ENCODE results near the gene TYMP. TPM values are rescaled to one million over a fixed set of nuclear protein-coding genes. Genes with fewer than 3 reads are reported as not detected.

The TYMP gene
- total and polyA plus RNA-seq, 10 of the 15 experiments (the other 5 are each of a cell fraction or from before 2014, with no cell fraction given), result 0.42 to 57.8 (median 24.6) TPM

DNA sequence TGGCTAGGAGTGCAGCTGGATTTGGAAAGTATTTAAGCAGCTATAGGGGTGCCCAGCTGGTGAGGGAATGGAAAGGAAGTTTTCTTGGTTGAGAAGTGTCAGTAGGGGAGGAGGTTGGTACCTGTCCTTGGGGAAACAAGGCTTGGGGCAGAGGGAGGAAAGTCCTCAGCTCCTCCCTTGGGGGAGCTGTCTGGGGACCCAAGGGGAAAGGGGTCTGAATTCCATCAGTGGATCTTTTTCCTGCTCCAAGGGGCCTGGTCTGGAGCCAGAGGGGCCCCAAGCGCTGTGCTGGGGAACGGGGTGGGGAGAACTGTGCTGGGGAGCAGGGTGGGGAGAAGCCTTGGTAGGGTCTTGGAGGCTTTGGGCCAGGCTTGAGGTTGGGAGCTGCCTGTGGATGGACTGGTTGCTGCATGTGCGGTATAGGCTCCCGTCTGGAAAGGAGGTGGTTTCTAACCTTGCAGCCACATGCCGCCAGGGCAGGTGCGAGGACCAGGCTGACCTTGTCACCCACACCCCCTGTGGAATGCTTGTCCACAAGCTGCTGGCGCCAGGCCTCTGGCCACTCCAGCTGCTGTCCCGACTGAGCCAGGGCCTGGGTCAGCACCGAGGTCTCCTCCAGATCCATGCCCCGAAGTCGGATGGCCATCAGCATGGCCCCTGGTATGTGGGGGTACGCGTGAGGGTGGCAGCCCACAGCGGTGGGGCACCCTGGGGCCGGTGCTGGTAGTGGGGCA lies 963 bp downstream of the TYMP start:
- POLR2A ChIA-PET, result interaction anchor here (1.4 to 6.5 kb wide), 8 partner anchors 9 to 94 kb away, joined by 3 to 232 read pairs (median 6); partner anchors contain the start of genes KLHDC7B, LMF2, NCAPH2 and SYCE3

More for the DNA sequence above, 963 bp downstream of the TYMP start:
- no peaks in the 10 kb centered on the region for H4K20me1 ChIP-seq (ENCODE audit: control insufficient read depth, insufficient read depth)
- BruUV-seq (replicated peaks), result no TSS peak
- in situ Hi-C loops (cut with MboI), result loop anchor here (5.0 kb wide), 1 partner anchor 93 kb away; no protein-coding TSS in a partner anchor
- intact Hi-C loops (cut with micrococcal nuclease; ENCODE audit: unreplicated experiment), result loop anchor here (5.0 kb wide), 2 partner anchors 33 to 53 kb away; partner anchors contain the start of genes CHKB and SYCE3
- DNase-seq (ENCODE audit: low read depth, low spot score) (no peak), FAIRE-seq (no peak), ATAC-seq (no peak)
- peaks cover 76% of the 10 kb centered on the region for H3K79me2 ChIP-seq (ENCODE audit: control insufficient read depth, insufficient read depth, low read length)
- H3K4me3 ChIP-seq, result peak overlapping the region; percentile 78
- TF ChIP-seq TCF7 (IDR thresholded peaks at IDR 0.05; ENCODE audit: borderline replicate concordance), result no peak
- TF ChIP-seq, protein P1, sequence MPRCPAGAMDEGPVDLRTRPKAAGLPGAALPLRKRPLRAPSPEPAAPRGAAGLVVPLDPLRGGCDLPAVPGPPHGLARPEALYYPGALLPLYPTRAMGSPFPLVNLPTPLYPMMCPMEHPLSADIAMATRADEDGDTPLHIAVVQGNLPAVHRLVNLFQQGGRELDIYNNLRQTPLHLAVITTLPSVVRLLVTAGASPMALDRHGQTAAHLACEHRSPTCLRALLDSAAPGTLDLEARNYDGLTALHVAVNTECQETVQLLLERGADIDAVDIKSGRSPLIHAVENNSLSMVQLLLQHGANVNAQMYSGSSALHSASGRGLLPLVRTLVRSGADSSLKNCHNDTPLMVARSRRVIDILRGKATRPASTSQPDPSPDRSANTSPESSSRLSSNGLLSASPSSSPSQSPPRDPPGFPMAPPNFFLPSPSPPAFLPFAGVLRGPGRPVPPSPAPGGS (IDR thresholded peaks at IDR 0.05; ENCODE audit: borderline replicate concordance, insufficient read depth, low read depth, low read length, poor library complexity, severe bottlenecking), result peak; percentile 48
- peak; percentile 63; the same call in 1 of the 2 replicates for TF ChIP-seq NR2F1 (conservative IDR thresholded peaks at IDR 0.05)
- TF ChIP-seq POU2F2 (IDR thresholded peaks at IDR 0.05; ENCODE audit: borderline replicate concordance, low read depth, low read length), result peak; percentile 25; the same call in 1 of the 3 replicates
- peak; percentile 5; the same call in 1 of the 2 replicates for TF ChIP-seq POLR2AphosphoS2 (IDR thresholded peaks at IDR 0.05; ENCODE audit: low read depth, low read length)
- TF ChIP-seq ZBED1 (IDR thresholded peaks at IDR 0.05; ENCODE audit: borderline replicate concordance), result no peak
- TF ChIP-seq POLR2AphosphoS5 (IDR thresholded peaks at IDR 0.05; ENCODE audit: low read length), result peak; percentile 46; the same call in 1 of the 2 replicates
- H3K27me3 ChIP-seq (replicated peaks in 1 of 2; ENCODE audit: control insufficient read depth in 2 of 2, insufficient read depth in 2 of 2, low read length in 1 of 2), result no peaks in the 10 kb centered on the region
- ChIA-PET RAD21 (ENCODE audit: unreplicated experiment) (interaction anchor here (0.7 to 6.3 kb wide), 3 partner anchors 11 to 42 kb away, joined by 3 to 106 read pairs (median 14); partner anchors contain the start of genes LMF2 and NCAPH2), CTCF (interaction anchor here (0.9 to 2.4 kb wide), 4 partner anchors 12 to 92 kb away, joined by 3 to 12 read pairs (median 4); no protein-coding TSS in a partner anchor), SMC1A (ENCODE audit: uncharacterized antibody, unreplicated experiment) (interaction anchor here (1.1 to 5.8 kb wide), 4 partner anchors 11 to 92 kb away, joined by 5 to 58 read pairs (median 8); partner anchors contain the start of gene SYCE3)
- H3K9me3 ChIP-seq (replicated peaks; ENCODE audit: control insufficient read depth, insufficient read depth, low read length), result no peaks in the 10 kb centered on the region
- peak overlapping the region; percentile 71 for H3K4me2 ChIP-seq (ENCODE audit: control insufficient read depth, insufficient read depth)
- no peak overlapping the region for H2AFZ ChIP-seq (ENCODE audit: control insufficient read depth, low read depth, low read length)
- H3K36me3 ChIP-seq (ENCODE audit: control insufficient read depth in 2 of 2, insufficient read depth in 2 of 2, low read length in 1 of 2), result peaks cover 0 to 3% of the 10 kb centered on the region in 2 experiments; a peak in 3 of 4 replicates
- 50% methylated on average over 15 of the region's 15 CpGs for WGBS (ENCODE audit: insufficient coverage, insufficient replicate concordance, low lambda C conversion rate, missing lambda C conversion rate)
- peak overlapping the region; percentile 100 for H3K27ac ChIP-seq (ENCODE audit: control insufficient read depth, insufficient read depth)
- peak overlapping the region; percentile 100; the same call in 1 of the 2 replicates for H3K9ac ChIP-seq (ENCODE audit: control insufficient read depth, insufficient read depth, low read length)
- peaks cover 28% of the 10 kb centered on the region for H3K4me1 ChIP-seq (ENCODE audit: control insufficient read depth, insufficient read depth, low read length)
